ENCODE results near the gene TRIM16.

- TF ChIP-seq EZH2 (IDR thresholded peaks at IDR 0.05) (no peak), POLR2AphosphoS5 (IDR thresholded peaks at IDR 0.05; ENCODE audit: borderline replicate concordance, low read depth, low read length) (no peak), FOXP2 (optimal IDR thresholded peaks at IDR 0.05; ENCODE audit: control extremely low read depth, extremely low read length, insufficient read depth) (no peak)
These were observed 32.5 kb downstream of the TRIM16 start for GRCh38 chr17:15651583-15652110.

Measured in SK-N-MC (cell line).